ENCODE measurements around the gene UQCRQ. TPM values are rescaled to one million over a fixed set of nuclear protein-coding genes. Genes with fewer than 3 reads are reported as not detected.

Gene UQCRQ
- polyA plus RNA-seq, 1 of the 3 experiments (the other 2 are of a cell fraction), result 694 TPM

- peak; percentile 18; the same call in 1 of the 2 replicates for TF ChIP-seq PBX3 (IDR thresholded peaks at IDR 0.05)
Measured at GRCh38 chr5:132866342-132867045, at the start of gene UQCRQ, which contains the start of gene GDF9 (continued).

- CTCF ChIA-PET, result interaction anchor here (1.0 to 5.7 kb wide), 6 partner anchors 15 to 291 kb away, joined by 3 to 105 read pairs (median 7); partner anchors contain the start of genes CCNI2 and SHROOM1
Measured at GRCh38 chr5:132817011-132817410, 49.4 kb upstream of the UQCRQ start.

GRCh38 chr5:132819468-132819867 lies 47.0 kb upstream of the UQCRQ start:
- no peak overlapping the region; the same call in 1 of the 2 replicates for H2AFZ ChIP-seq (ENCODE audit: low read depth)
- H3K9ac ChIP-seq, result no peak overlapping the region
- H3K36me3 ChIP-seq (replicated peaks in 1 of 2; ENCODE audit: control insufficient read depth in 1 of 2, insufficient read depth in 2 of 2, low read length in 1 of 2), result no peaks in the 10 kb centered on the region
- TF ChIP-seq RAD21 (IDR thresholded peaks at IDR 0.05; ENCODE audit: low read length) (no peak), FOXJ3 (CRISPR knock-in tag; IDR thresholded peaks at IDR 0.05) (no peak), CHD2 (IDR thresholded peaks at IDR 0.05; ENCODE audit: low read length, partially characterized antibody) (no peak), CTCF (IDR thresholded peaks at IDR 0.05) (no peak), TCF12 (IDR thresholded peaks at IDR 0.05) (no peak), FOXM1 (IDR thresholded peaks at IDR 0.05; ENCODE audit: low read depth) (no peak), SMC3 (IDR thresholded peaks at IDR 0.05; ENCODE audit: low read depth, low read length) (no peak), FOSL2 (IDR thresholded peaks at IDR 0.05; ENCODE audit: borderline replicate concordance, low read depth) (no peak), POLR2AphosphoS5 (IDR thresholded peaks at IDR 0.05; ENCODE audit: low read depth, low read length) (no peak), GABPA (IDR thresholded peaks at IDR 0.05; ENCODE audit: low read depth) (no peak), NRF1 (IDR thresholded peaks at IDR 0.05; ENCODE audit: low read depth, low read length) (no peak), NFIC (IDR thresholded peaks at IDR 0.05; ENCODE audit: borderline replicate concordance) (no peak)
- H3K27ac ChIP-seq (ENCODE audit: low read depth in 2 of 2, low read length in 1 of 2), result no peak overlapping the region
- no peaks in the 10 kb centered on the region for H4K20me1 ChIP-seq (ENCODE audit: insufficient read depth)
- no peak for DNase-seq
- H3K27me3 ChIP-seq (ENCODE audit: insufficient read depth), result no peaks in the 10 kb centered on the region
- ChIA-PET CTCF (interaction anchor here (0.5 to 6.8 kb wide), 58 partner anchors 9 to 1164 kb away, joined by 3 to 105 read pairs (median 4); partner anchors contain the start of genes CCNI2, GDF9, KIF3A and SEPTIN8), POLR2A (no interaction called here)
- H3K79me2 ChIP-seq (ENCODE audit: insufficient read depth), result no peaks in the 10 kb centered on the region
- H3F3A ChIP-seq (replicated peaks; ENCODE audit: insufficient read depth), result peaks cover 20% of the 10 kb centered on the region
- no peak overlapping the region for H3K4me2 ChIP-seq
- WGBS (ENCODE audit: low lambda C conversion rate), result 81% methylated on average over 26 of the region's 26 CpGs
- H3K4me3 ChIP-seq (ENCODE audit: low read depth in 2 of 2, low read length in 1 of 2), result no peak overlapping the region
- no peaks in the 10 kb centered on the region for H3K9me3 ChIP-seq
- H3K9me2 ChIP-seq, result no peaks in the 10 kb centered on the region
- H3K4me1 ChIP-seq (ENCODE audit: control insufficient read depth in 1 of 2, insufficient read depth in 2 of 2, low read depth in 1 of 2, low read length in 1 of 2), result peaks cover 0 to 6% of the 10 kb centered on the region in 2 experiments; a peak in 1 of 4 replicates

More at GRCh38 chr5:132817011-132817410, 49.4 kb upstream of the UQCRQ start:
- Histone ChIP-seq H3K27me3 (ENCODE audit: insufficient read depth) (no peaks in the 10 kb centered on the region), H3K4me2 (no peak overlapping the region), H3K9ac (no peak overlapping the region), H3K4me1 (ENCODE audit: control insufficient read depth in 1 of 2, insufficient read depth in 2 of 2, low read depth in 1 of 2, low read length in 1 of 2) (peaks cover 0 to 6% of the 10 kb centered on the region in 2 experiments; a peak in 2 of 4 replicates), H3K9me2 (no peaks in the 10 kb centered on the region), H4K20me1 (ENCODE audit: insufficient read depth) (no peaks in the 10 kb centered on the region), H3F3A (replicated peaks; ENCODE audit: insufficient read depth) (peaks cover 20% of the 10 kb centered on the region), H2AFZ (ENCODE audit: low read depth) (no peak overlapping the region), H3K27ac (ENCODE audit: low read depth in 2 of 2, low read length in 1 of 2) (no peak overlapping the region), H3K36me3 (replicated peaks in 1 of 2; ENCODE audit: control insufficient read depth in 1 of 2, insufficient read depth in 2 of 2, low read length in 1 of 2) (no peaks in the 10 kb centered on the region), H3K79me2 (ENCODE audit: insufficient read depth) (no peaks in the 10 kb centered on the region), H3K4me3 (ENCODE audit: low read depth in 2 of 2, low read length in 1 of 2) (no peak overlapping the region), H3K9me3 (no peaks in the 10 kb centered on the region)
- 36% methylated on average over 1 of the region's 1 CpG for WGBS (ENCODE audit: low lambda C conversion rate)
- POLR2A ChIA-PET, result no interaction called here
- TF ChIP-seq MAX (IDR thresholded peaks at IDR 0.05; ENCODE audit: low read depth) (no peak), JUND (IDR thresholded peaks at IDR 0.05) (no peak), GABPA (IDR thresholded peaks at IDR 0.05; ENCODE audit: low read depth) (no peak), USF2 (IDR thresholded peaks at IDR 0.05; ENCODE audit: borderline replicate concordance, low read depth, low read length) (no peak), SIN3A (IDR thresholded peaks at IDR 0.05; ENCODE audit: borderline replicate concordance, low read depth, low read length) (no peak), EZH2phosphoT487 (IDR thresholded peaks at IDR 0.05; ENCODE audit: borderline replicate concordance, low read depth) (no peak)
- no peak for DNase-seq

Data from SK-N-SH (cell line).